Peyer's patch (tissue), 4 donors: ENCODE measurements around the gene NFS1.

Source experiments
- POLR2A ChIP-seq, 2 donors: fragments of 450-650 bp; IDR thresholded peaks; one replicate each; pipeline ENCODE4 v1.5.1; 2017; ENCODE audit warnings: antibody characterized with exemption in 2 of 2, mild to moderate bottlenecking in 2 of 2, moderate library complexity in 2 of 2
- TF ChIP-seq, protein P1 (sequence below), 6 experiments: fragments of 450-650 bp in 4 of 6; fragments of 200-600 bp in 2 of 6; sonication (generic) in 1 of 6; IDR thresholded peaks; one replicate each; pipeline ENCODE4 v1.5.1; 2017 to 2019; ENCODE audit warnings: antibody characterized with exemption in 6 of 6, mild to moderate bottlenecking in 3 of 6, moderate library complexity in 1 of 6

- TF ChIP-seq POLR2A (IDR thresholded peaks at IDR 0.05), result no peak
- TF ChIP-seq, protein P1, sequence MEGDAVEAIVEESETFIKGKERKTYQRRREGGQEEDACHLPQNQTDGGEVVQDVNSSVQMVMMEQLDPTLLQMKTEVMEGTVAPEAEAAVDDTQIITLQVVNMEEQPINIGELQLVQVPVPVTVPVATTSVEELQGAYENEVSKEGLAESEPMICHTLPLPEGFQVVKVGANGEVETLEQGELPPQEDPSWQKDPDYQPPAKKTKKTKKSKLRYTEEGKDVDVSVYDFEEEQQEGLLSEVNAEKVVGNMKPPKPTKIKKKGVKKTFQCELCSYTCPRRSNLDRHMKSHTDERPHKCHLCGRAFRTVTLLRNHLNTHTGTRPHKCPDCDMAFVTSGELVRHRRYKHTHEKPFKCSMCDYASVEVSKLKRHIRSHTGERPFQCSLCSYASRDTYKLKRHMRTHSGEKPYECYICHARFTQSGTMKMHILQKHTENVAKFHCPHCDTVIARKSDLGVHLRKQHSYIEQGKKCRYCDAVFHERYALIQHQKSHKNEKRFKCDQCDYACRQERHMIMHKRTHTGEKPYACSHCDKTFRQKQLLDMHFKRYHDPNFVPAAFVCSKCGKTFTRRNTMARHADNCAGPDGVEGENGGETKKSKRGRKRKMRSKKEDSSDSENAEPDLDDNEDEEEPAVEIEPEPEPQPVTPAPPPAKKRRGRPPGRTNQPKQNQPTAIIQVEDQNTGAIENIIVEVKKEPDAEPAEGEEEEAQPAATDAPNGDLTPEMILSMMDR (IDR thresholded peaks at IDR 0.05), result no peak
Observed at GRCh38 chr20:35695978-35696377, 3.2 kb downstream of the NFS1 start.
